GM18873 (cell line): Measurements from ENCODE around the gene BOD1L2.

Experiments
- ATAC-seq: cut with Tn5 transposase; IDR thresholded peaks from one replicate; pipeline ENCODE4 v1.9.1; 2021; ENCODE audit warnings: mild to moderate bottlenecking, moderate library complexity, moderate number of reproducible peaks; ENCODE audit not compliant: unreplicated experiment, low FRiP score

BOD1L2 gene

GRCh38 chr18:57146956-57147636 lies at the start of gene BOD1L2:
TSS of gene BOD1L2 (plus strand) at chr18:57147087. CDS start at chr18:57147313, 226 bp downstream.
- ATAC-seq: no peak

GRCh38 chr18:57107140-57107832 lies 39.6 kb upstream of the BOD1L2 start:
- ATAC-seq: no peak

GRCh38 chr18:57110290-57110689 lies 36.6 kb upstream of the BOD1L2 start:
- no peak for ATAC-seq

GRCh38 chr18:57113799-57114420 lies 33.0 kb upstream of the BOD1L2 start:
- no peak for ATAC-seq

GRCh38 chr18:57116598-57117132 lies 30.2 kb upstream of the BOD1L2 start:
- ATAC-seq: no peak

- ATAC-seq: no peak
Measured at GRCh38 chr18:57121542-57122112, 25.3 kb upstream of the BOD1L2 start.

GRCh38 chr18:57122936-57123510 lies 23.9 kb upstream of the BOD1L2 start:
- no peak for ATAC-seq

GRCh38 chr18:57125627-57126026 lies 21.3 kb upstream of the BOD1L2 start:
- no peak for ATAC-seq

GRCh38 chr18:57128220-57128932 lies 18.5 kb upstream of the BOD1L2 start:
- no peak for ATAC-seq

- ATAC-seq: no peak
Measured at GRCh38 chr18:57131101-57131500, 15.8 kb upstream of the BOD1L2 start.

- no peak for ATAC-seq
Measured at GRCh38 chr18:57131782-57132181, 15.1 kb upstream of the BOD1L2 start.

GRCh38 chr18:57134618-57135135 lies 12.2 kb upstream of the BOD1L2 start:
- no peak for ATAC-seq

- ATAC-seq: no peak
Measured at GRCh38 chr18:57135699-57136098, 11.2 kb upstream of the BOD1L2 start.

GRCh38 chr18:57137847-57138246 lies 9.0 kb upstream of the BOD1L2 start:
- no peak for ATAC-seq

GRCh38 chr18:57141208-57142129 lies 5.4 kb upstream of the BOD1L2 start:
- ATAC-seq: no peak

GRCh38 chr18:57142324-57142723 lies 4.6 kb upstream of the BOD1L2 start:
- no peak for ATAC-seq

GRCh38 chr18:57143265-57143664 lies 3.6 kb upstream of the BOD1L2 start:
- ATAC-seq: no peak

GRCh38 chr18:57148263-57148662 lies 1.4 kb downstream of the BOD1L2 start:
- no peak for ATAC-seq

- no peak for ATAC-seq
Measured at GRCh38 chr18:57149051-57149450, 2.2 kb downstream of the BOD1L2 start.
